ENCODE data around the gene BCL7A.

BCL7A gene

DNA sequence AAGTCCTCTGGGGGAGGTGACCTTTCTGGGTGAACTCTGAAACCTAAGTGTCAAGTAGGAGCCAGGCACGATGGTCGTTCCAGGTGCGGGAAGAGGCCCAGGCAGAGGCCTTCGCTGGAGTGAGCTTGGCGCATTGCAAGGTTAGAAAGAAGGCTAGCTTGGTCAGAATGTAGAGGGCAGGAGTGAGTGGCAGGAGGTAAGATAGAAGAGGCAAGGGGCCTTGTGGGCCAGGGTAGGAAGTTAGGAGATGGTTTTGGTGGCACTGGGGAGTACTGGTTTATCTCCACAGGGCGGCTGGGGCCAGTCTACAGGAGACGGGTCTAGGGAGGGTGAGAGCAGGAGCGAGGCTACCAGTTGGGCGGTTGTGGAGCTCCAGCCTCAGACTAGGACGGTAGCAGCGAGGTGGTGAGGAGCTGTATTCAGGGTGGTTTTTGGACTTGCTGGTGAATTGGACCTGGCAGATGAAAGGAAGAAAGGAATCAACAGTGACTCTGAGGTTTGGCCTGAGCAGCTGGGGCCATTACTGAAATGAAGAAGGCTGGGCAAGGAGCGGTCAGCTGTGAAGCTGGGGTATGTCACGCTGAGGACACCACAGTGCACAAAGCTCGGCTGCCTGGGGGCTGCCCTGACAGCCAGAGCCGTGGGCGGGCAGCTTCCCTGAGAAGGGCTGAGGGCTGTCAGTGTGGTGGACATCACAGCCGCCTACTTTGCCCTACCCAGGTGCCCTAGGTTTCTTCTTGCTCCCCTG is 65.9 kb downstream of the BCL7A start:
- H3K27ac ChIP-seq: no peak overlapping the region

DNA sequence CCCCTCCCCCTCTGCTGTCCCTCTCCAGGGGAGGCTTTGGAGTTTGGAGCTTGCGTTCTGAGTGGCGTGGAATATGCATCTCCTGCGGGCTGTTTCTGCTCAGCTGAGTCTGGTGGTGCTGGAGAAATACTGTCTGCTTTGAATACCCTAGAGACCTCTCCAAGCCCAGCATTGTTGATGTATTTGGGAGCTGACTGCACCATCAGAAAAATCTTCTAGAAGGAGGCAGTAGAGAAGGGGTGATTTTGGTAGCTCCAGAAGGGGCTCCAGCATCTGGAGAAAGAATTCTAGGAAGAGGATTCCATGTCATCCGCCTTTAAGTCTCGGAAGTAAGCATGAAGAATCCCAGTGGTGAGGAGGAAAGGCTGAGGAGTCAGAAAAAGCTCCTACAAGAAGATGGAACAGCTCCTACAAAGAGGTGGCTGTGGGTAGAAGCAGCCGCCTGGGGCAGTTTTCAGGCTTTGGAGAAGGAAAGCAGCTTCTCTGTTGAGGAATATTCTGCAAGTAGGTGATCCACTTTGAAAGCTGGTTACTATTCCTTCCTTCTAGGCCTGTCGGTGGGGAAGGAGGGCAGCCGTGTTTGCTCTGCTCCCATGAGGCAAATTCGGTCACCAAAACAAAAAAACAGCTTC is 66.6 kb downstream of the BCL7A start:
- no peak overlapping the region for H3K27ac ChIP-seq
- TF ChIP-seq, protein P1, sequence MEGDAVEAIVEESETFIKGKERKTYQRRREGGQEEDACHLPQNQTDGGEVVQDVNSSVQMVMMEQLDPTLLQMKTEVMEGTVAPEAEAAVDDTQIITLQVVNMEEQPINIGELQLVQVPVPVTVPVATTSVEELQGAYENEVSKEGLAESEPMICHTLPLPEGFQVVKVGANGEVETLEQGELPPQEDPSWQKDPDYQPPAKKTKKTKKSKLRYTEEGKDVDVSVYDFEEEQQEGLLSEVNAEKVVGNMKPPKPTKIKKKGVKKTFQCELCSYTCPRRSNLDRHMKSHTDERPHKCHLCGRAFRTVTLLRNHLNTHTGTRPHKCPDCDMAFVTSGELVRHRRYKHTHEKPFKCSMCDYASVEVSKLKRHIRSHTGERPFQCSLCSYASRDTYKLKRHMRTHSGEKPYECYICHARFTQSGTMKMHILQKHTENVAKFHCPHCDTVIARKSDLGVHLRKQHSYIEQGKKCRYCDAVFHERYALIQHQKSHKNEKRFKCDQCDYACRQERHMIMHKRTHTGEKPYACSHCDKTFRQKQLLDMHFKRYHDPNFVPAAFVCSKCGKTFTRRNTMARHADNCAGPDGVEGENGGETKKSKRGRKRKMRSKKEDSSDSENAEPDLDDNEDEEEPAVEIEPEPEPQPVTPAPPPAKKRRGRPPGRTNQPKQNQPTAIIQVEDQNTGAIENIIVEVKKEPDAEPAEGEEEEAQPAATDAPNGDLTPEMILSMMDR (IDR thresholded peaks at IDR 0.05): no peak
- no peak for TF ChIP-seq ZFX (IDR thresholded peaks at IDR 0.05; ENCODE audit: borderline replicate concordance)

More for the DNA sequence above, 65.9 kb downstream of the BCL7A start:
- TF ChIP-seq ZFX (IDR thresholded peaks at IDR 0.05; ENCODE audit: borderline replicate concordance): no peak
- TF ChIP-seq, protein P1 (IDR thresholded peaks at IDR 0.05): no peak

DNA sequence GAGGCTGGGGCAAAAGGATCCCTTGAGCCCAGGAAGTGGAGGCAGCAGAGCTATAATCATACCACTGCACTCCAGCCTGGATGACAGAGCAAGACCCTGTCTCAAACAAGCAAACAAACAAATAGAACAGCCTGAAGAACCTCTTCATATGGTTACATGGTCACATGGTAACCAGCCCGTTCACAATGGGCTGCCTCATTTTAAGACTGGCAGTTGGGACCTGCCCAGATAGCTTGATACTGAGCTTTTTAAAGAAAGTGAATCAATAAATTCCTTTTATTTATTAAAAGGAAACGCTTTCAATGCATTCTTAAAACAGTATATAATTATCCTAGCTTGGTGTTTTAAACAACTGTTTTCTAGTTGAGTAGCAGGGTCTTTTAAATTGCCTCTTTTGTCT is 67.4 kb downstream of the BCL7A start:
- TF ChIP-seq, protein P1 (IDR thresholded peaks at IDR 0.05): no peak
- no peak for TF ChIP-seq ZFX (IDR thresholded peaks at IDR 0.05; ENCODE audit: borderline replicate concordance)
- H3K27ac ChIP-seq: no peak overlapping the region

DNA sequence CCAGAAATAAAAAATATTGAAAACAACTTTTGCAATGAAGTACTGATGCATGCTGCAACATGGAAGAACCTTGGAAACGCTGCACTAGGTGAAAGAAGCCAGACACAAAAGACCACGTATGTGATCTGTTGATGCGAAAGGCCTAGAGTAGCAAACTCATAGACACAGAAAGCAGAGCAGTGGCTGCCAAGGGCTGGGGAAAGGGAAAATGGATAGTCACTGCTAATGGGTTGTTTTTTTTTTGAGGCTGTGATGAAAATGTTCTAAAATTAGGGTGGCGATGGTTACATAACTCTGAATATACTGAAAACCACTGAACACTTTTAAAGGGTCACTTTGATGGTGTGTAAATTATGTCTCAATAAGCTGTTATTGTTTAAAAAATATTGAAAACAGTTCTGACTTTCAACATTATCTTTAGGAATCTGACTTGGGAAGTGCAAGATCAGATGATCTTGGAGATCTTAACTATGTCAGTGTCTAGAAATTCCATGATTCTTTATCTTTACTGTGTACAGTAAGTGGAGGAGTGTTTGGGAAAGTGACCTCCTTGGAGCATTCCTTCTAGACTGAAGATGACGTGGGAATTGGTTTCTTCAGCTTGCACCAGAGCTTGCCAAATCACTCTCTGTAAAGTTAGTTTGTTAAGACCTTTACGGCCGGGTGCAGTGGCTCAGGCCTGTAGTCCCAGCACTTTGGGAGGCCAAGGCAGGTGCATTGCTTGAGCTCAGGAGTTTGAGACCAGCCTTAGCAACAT is 69.3 kb downstream of the BCL7A start:
- no peak for TF ChIP-seq ZFX (IDR thresholded peaks at IDR 0.05; ENCODE audit: borderline replicate concordance)
- TF ChIP-seq, protein P1 (IDR thresholded peaks at IDR 0.05): no peak
- H3K27ac ChIP-seq: no peak overlapping the region

DNA sequence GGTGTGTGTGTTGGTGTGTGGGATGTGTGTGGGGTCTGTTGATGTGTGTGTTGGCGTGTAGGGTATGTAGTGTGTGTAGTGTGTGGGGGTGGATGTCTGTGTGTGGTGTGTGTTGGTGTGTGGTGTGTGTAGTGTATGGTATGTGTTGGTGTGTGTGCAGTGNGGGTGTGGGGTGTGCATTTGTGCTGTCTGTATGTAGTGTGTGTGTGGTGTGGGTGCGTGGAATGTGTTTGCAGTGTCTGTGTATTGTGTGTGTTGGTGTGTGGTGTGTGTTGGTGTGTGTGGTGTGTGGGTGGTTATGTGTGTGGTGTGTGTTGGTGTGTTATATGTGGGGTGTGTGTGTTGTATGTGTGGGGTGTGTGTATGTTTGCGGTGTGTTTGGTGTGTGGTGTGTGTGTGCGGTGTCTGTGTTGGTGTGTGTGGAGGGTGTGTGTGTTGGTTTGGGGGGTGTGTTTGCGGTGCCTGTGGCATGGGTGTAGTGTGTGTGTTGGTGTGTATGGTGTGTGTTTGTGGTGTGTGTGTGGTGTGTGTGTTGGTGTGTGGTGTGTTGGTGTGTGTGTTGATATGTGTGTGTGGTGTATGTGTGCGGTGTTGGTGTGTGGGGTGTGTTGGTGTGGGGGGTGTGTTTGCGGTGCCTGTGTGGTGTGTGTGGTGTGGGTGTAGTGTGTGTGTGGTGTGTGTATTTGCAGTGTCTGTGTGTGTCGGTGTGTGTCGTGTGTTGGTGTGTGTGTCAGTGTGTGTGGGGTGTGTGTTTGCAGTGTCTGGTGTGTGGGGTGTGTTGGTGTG is 71.6 kb downstream of the BCL7A start:
- peak overlapping the region; percentile 92; the same call in 1 of the 2 replicates for H3K27ac ChIP-seq
- TF ChIP-seq, protein P1 (IDR thresholded peaks at IDR 0.05): no peak
- TF ChIP-seq ZFX (IDR thresholded peaks at IDR 0.05; ENCODE audit: borderline replicate concordance): no peak

DNA sequence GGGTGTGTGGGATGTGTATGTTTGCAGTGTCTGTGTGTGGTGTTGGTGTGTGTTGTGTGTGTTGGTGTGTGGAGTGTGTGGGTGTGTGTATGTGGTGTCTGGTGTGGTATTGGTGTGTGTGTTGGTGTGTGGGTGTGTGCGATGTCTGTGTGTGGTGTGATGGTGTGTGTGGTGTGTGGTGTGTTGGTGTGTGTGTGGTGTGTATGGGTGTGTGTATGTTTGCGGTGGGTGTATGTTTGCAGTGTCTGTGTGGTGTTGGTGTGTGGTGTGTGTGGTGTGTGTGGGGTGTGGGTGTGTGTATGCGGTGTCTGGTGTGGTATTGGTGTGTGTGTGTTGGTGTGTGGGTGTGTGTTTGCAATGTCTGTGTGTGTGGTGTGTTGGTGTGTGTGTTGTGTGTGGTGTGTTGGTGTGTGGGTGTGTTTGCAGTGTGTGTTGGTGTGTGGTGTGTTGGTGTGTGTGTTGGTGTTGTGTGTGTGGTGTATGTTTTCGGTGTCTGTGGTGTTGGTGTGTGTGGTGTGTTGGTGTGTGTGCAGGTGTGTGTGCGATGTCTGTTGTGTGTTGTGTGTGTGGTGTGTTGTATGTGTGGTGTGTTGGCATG is 72.6 kb downstream of the BCL7A start:
- TF ChIP-seq, protein P1 (IDR thresholded peaks at IDR 0.05): no peak
- TF ChIP-seq ZFX (IDR thresholded peaks at IDR 0.05; ENCODE audit: borderline replicate concordance): no peak
- H3K27ac ChIP-seq: peak overlapping the region; percentile 92; the same call in 1 of the 2 replicates
